ENCODE data around the gene YIPF2.

YIPF2 gene

DNA sequence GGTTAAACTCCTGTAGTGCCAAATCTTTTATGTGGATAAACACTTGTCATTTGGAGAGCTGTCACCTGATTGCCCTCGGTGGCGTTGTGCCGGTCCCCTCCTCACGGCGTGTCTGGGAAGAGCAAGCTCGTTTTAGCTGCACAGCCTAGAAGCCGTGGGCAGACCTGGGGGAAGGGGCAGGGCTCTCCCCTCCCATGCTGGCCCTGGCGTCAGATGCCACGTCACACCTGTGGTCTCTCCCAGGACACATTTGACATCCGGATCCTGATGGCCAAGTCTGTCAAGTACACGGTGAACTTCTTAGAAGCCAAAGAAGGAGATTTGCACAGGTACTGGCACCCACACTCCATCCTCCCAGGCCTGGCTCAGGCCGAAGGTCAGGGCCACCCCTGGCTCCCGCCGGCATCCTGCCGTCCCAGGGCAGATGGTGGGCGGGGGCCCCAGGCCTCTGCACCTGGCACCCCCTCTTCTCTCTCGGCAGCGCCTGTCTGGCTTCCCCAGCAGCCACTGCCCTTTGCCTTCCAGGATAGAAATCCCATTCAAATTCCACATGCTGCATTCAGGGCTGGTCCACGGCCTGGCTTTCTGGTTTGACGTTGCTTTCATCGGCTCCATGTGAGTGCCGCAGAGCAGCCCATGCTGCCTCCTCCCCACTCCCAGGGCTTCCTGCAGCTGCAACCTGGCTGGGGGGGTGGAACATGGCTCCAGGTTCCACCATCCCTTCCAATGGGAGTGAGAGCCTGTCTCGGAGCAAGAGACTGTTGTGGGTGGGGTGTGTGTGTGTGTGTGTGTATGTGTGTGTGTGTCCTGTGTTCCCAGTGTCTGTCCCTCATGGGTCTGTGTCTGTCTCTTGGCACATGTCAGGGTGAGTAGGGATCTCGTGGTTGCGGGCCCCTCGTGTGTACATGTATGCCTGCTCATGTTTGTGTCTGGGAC lies 8.8 kb downstream of the YIPF2 start:
- TF ChIP-seq, protein P1, sequence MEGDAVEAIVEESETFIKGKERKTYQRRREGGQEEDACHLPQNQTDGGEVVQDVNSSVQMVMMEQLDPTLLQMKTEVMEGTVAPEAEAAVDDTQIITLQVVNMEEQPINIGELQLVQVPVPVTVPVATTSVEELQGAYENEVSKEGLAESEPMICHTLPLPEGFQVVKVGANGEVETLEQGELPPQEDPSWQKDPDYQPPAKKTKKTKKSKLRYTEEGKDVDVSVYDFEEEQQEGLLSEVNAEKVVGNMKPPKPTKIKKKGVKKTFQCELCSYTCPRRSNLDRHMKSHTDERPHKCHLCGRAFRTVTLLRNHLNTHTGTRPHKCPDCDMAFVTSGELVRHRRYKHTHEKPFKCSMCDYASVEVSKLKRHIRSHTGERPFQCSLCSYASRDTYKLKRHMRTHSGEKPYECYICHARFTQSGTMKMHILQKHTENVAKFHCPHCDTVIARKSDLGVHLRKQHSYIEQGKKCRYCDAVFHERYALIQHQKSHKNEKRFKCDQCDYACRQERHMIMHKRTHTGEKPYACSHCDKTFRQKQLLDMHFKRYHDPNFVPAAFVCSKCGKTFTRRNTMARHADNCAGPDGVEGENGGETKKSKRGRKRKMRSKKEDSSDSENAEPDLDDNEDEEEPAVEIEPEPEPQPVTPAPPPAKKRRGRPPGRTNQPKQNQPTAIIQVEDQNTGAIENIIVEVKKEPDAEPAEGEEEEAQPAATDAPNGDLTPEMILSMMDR (IDR thresholded peaks at IDR 0.05), result no peak

DNA sequence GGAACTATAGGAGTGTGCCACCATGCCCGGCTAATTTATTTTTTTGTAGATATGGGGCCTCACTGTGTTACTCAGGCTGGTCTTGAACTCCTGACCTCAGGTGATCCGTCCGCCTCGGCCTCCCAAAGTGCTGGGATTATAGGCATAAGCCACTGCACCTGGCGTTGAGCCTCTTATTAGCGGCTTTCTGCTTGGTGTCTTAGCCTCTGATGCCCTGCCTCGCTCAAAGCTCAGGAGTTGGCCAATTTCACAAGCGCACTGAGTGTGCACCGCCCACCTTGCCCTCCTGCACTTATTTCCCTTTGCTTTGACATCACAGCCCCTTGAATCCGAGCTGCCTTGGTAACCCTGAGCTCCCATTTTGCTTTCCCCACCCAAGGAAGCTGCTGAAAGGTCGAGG lies 10.1 kb downstream of the YIPF2 start:
- TF ChIP-seq, protein P1 (IDR thresholded peaks at IDR 0.05), result no peak

DNA sequence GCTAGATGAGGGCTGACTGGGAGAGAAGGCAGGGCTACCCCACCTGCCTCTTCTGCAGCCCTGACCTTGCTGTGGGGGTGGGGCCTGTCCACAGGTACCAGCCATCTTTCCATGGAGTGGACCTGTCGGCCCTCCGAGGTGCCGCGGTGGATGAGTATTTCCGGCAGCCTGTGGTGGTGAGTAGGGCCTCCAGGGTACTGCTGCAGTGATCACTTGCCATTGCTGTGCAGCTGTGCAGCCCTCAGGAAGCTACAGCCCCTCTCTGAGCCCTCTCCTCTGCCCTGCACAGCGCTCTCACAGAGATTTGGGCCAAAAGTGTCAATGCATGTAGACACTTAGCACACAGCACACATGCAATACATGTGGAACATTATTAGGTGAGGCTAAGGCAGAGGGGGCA lies 11.8 kb downstream of the YIPF2 start:
- TF ChIP-seq, protein P1 (IDR thresholded peaks at IDR 0.05), result no peak

DNA sequence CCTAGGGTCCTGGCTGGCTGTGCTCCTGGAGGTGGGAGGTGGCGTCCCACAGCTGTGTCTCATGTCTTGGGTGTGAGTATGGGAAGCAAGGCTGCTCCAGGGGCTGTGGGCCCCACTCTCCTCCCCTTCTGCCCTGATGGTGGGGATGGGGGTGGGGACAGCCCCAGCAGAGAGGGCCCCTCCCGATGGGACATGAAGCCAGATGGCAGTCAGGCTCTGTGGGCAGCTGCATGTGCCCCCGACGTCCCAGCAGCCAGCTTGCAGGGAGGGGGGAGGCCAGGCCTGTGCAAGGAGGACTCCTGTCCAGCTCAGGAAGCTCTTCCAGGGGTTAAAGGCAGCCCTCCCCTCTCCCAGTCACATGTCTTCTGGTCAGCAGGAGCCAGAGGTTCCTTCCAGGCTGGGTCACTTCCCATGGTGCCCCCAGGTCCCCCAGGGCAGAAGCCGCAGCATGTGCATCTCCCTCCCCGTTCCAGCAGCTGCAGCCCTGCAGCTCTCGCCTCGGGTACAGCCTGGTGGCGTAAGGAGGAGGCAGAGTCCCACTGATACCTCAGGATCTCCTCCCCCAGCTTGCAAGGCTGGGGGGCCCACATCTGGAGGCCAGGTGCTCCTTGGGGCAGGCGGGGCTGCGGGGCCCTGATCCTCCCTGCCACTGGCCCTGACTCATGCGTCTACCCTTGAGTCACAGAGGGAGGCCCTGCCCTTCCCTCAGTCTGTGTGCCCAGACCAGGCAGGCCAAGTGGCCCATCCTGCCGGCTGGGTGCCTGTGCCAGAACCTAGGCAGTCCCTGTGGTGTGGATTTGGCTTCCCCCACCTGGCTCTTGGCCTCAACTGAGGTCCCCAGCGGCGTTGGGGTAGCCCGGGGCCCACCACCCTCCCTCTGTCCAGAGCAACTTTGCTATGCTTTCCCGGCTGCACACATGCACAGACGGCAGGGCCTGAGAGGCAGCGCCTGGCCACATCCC lies 13.0 kb downstream of the YIPF2 start:
- TF ChIP-seq, protein P1 (IDR thresholded peaks at IDR 0.05), result no peak

DNA sequence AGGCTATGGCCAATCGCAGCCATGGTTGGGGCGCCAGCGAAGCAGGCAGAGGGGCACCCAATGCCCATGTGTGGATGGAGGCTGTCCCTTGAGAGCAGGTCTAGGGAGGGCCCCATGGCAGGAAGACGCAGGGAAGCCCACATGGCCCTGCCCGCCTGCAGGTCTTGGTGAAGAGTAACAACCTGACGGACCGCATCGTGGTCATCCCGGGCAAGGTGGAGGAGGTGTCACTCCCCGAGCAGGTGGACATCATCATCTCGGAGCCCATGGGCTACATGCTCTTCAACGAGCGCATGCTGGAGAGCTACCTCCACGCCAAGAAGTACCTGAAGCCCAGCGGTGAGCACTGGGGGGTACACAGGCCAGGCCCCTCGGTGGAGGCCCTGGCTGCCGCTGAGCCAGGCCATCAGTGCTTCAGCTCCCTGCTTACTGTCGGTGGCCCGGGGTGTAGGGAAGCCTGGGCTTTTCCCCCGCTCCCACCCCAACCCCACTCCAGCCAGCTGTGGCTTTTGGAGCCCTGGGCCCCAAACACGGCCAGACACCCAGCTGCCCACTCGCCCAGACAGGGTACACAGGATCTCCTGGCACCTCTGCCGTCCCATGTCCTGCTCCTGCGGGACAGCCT lies 14.6 kb downstream of the YIPF2 start:
- TF ChIP-seq, protein P1 (IDR thresholded peaks at IDR 0.05), result no peak

DNA sequence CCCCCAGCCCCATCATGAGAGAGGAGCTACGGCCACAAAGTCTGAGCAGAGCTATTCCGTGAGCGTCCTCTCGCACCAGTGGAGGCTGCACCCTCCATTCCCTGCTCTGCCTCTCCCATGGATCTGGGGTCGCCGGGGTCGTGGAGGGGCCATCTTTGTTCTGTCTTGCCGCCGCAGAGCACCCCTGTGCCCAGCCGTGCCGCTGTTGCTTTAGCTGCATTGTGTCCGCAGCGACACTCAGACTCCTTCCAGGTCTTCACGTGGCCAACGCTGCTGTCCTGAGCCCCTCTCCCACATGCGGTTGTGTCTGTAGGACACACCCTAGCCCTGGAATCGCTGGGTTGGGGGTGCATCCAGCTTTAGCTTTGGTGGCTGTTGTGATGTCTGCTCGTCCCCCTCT lies 15.8 kb downstream of the YIPF2 start:
- TF ChIP-seq, protein P1 (IDR thresholded peaks at IDR 0.05), result no peak
